ENCODE results near the gene PDCD2. TPM values are rescaled to one million over a fixed set of nuclear protein-coding genes. Genes with fewer than 3 reads are reported as not detected.

PDCD2 gene
- total RNA-seq, 4 donors from 2014 or later: 23.8 to 50.3 (median 39.6) TPM

DNA sequence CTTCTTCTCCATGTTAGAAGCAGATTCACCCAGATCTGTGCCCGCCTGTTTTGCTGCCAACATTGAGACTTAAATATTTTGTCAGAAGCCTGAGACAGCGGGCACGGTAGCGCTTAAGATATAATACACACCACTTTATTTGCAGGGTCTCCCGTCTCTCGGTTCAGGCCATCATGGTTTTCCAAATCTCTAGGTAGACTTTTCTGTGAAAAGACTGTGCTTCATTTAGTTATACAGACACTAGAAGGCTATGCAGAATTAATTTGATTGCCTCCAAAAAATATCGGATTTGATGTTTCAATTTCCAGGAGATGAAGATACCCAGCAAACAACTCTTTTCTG is 29.7 kb downstream of the PDCD2 start:
- intact Hi-C loops (cut with DNase I; ENCODE audit: low total_unique reads): no loop called here
- TF ChIP-seq, protein P1, sequence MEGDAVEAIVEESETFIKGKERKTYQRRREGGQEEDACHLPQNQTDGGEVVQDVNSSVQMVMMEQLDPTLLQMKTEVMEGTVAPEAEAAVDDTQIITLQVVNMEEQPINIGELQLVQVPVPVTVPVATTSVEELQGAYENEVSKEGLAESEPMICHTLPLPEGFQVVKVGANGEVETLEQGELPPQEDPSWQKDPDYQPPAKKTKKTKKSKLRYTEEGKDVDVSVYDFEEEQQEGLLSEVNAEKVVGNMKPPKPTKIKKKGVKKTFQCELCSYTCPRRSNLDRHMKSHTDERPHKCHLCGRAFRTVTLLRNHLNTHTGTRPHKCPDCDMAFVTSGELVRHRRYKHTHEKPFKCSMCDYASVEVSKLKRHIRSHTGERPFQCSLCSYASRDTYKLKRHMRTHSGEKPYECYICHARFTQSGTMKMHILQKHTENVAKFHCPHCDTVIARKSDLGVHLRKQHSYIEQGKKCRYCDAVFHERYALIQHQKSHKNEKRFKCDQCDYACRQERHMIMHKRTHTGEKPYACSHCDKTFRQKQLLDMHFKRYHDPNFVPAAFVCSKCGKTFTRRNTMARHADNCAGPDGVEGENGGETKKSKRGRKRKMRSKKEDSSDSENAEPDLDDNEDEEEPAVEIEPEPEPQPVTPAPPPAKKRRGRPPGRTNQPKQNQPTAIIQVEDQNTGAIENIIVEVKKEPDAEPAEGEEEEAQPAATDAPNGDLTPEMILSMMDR (IDR thresholded peaks at IDR 0.05): no peak
- no peak for TF ChIP-seq POLR2A (IDR thresholded peaks at IDR 0.05)
- no peaks in the 10 kb centered on the region for H3K27me3 ChIP-seq
- peaks cover 4 to 14% of the 10 kb centered on the region in 2 donors for H3K4me1 ChIP-seq
- no peaks in the 10 kb centered on the region for H3K9me3 ChIP-seq
- peak overlapping the region; percentile 71 to 83 for H3K4me3 ChIP-seq
- no peaks in the 10 kb centered on the region for H3K36me3 ChIP-seq
- DNase-seq: no peak
- H3K27ac ChIP-seq: peak overlapping the region; percentile 89 to 90

DNA sequence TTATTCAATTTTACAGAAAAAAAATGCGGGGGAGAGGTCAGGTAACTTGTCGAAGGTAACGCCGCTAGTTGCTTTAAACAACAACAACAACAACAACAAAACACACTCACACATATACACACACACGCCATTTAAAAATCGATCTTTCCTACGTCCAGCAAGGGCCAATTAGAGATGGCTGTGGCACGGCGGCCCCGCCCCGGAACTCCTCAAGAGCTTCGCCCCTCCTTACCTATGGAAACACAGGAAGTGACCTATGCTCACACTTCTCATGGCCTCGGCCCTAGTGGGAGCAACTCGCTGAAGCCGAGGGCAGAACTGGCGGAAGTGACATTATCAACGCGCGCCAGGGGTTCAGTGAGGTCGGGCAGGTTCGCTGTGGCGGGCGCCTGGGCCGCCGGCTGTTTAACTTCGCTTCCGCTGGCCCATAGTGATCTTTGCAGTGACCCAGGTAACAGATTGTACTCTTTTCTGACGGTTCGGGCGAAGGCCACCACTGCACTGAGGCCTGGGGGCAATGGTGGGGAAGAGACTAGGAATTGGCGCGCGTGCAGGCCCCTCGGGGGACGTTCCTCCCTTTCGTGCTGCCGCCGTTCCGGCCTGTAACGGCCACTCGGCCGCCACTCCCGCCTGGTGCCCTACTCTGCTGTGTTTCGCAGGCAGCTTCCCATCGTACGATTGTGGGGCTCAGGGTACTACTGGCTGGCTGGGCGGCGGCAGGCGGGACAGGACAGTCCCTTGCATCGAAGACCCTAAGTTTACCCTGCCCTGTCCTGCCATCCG is 30.2 kb downstream of the PDCD2 start, which contains the start of gene TBP:
Gene TBP (plus strand): TSS at position 357 of the 783 bp plus-strand sequence. CDS start 2,661 bp downstream, outside the sequence.
- no peaks in the 10 kb centered on the region for H3K9me3 ChIP-seq
- H3K27me3 ChIP-seq: no peaks in the 10 kb centered on the region
- H3K36me3 ChIP-seq: no peaks in the 10 kb centered on the region
- DNase-seq: peak; percentile 97 to 98
- TF ChIP-seq POLR2A (IDR thresholded peaks at IDR 0.05): peak; percentile 25 to 50
- TF ChIP-seq, protein P1 (IDR thresholded peaks at IDR 0.05): peak in 1 of 4 experiments; percentile 33
- peak within 1 kb of the TSS; percentile 71 to 83 for H3K4me3 ChIP-seq
- intact Hi-C loops (cut with DNase I; ENCODE audit: low total_unique reads): no loop called here
- peaks cover 4 to 14% of the 10 kb centered on the region in 2 donors for H3K4me1 ChIP-seq
- peak within 1 kb of the TSS; percentile 89 to 90 for H3K27ac ChIP-seq

DNA sequence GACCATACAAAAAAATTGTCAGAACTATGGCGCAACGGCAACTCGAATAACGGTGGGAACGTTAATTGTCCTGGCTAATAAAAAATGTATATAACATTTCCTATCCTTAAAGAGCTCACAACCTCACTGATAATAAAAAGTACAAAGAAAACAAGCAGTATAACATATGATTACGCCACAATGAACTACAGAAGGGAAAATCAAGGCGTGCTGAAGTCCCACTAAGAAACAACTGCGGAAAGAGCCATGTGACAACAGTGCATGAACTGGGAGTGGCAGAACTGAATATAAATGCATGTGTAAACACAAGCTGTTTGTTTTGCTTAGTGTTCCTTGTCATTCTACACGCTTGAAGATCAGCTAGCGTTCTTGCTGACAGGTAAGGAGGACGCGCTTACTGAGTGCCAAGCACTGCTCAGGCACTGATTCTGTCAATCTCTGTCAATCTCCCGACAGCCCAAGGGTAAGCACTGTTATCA is 30.9 kb downstream of the PDCD2 start:
- peak in 1 of 2 donors; percentile 39 for DNase-seq
- intact Hi-C loops (cut with DNase I; ENCODE audit: low total_unique reads): no loop called here
- H3K4me3 ChIP-seq: peak overlapping the region; percentile 71 to 83
- TF ChIP-seq POLR2A (IDR thresholded peaks at IDR 0.05): no peak
- TF ChIP-seq, protein P1 (IDR thresholded peaks at IDR 0.05): no peak
- no peaks in the 10 kb centered on the region for H3K27me3 ChIP-seq
- no peaks in the 10 kb centered on the region for H3K9me3 ChIP-seq
- peak overlapping the region; percentile 89 to 90 for H3K27ac ChIP-seq
- no peaks in the 10 kb centered on the region for H3K36me3 ChIP-seq
- H3K4me1 ChIP-seq: peaks cover 4 to 14% of the 10 kb centered on the region in 2 donors

DNA sequence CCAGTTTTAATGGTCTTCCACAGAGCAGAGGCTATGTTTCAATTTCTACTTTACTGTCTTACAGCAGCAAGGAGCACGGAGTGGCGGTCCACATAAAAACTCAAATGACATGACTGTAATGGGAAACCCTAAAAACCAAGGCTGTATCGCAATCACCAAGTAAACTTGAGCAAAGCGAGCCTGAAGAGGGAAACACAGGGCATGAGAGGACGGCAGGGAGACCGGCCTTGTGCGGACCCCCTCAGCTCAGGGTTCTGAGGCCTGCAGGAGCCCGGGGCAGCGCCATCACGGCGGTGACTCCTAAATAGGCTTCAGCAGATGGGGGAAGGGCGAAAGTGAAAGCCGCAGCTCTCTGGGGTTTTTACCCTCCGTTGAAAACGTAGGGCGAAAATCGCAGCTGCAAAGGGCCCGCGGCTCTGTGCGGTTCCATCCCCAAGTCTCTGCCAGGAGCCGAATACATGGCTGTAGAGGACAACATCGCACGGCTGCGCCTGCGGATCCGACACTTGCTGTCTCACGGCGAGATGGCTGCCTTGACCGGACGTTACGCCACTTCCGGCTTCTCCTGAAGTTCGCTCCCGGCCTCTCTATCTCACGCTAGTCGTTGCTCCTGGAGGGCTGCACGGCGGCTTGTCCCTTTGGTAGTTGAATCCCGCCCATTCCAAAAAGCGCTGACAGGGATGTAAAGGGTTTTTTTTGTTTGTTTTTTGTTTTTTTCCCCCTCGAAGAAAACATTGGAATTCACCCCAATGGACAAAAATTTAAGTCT is 31.5 kb downstream of the PDCD2 start, which contains the start of gene PSMB1:
Gene PSMB1 (minus strand): TSS at position 543 of the 769 bp plus-strand sequence. CDS start 65 bp downstream, at position 478.
- Histone ChIP-seq H3K4me3 (peak within 1 kb of the TSS; percentile 71 to 83), H3K27me3 (no peaks in the 10 kb centered on the region), H3K9me3 (no peaks in the 10 kb centered on the region), H3K36me3 (no peaks in the 10 kb centered on the region), H3K4me1 (peaks cover 4 to 14% of the 10 kb centered on the region in 2 donors), H3K27ac (peak within 1 kb of the TSS; percentile 89 to 90)
- DNase-seq: peak; percentile 92 to 95
- TF ChIP-seq, protein P1 (IDR thresholded peaks at IDR 0.05): no peak
- peak; percentile 68 to 93 for TF ChIP-seq POLR2A (IDR thresholded peaks at IDR 0.05)
- intact Hi-C loops (cut with DNase I; ENCODE audit: low total_unique reads): no loop called here

All from uterus (tissue), 4 donors.